Loucy (cell line): Measurements from ENCODE around the gene PLAU.

ENCODE experiments used
- EZH2phosphoT487 ChIP-seq: fragments of 200-600 bp; IDR thresholded peaks from 2 replicates; pipeline ENCODE4 v1.6.1; 2018; ENCODE audit warnings: antibody characterized with exemption, mild to moderate bottlenecking, moderate library complexity, borderline replicate concordance
- TF ChIP-seq, protein P1 (sequence below): fragments of 200-600 bp; sonication (generic); conservative IDR thresholded peaks from 2 replicates; pipeline ENCODE4 v1.5.1; 2014; ENCODE audit warnings: mild to moderate bottlenecking, antibody characterized with exemption, low read length

- TF ChIP-seq, protein P1, sequence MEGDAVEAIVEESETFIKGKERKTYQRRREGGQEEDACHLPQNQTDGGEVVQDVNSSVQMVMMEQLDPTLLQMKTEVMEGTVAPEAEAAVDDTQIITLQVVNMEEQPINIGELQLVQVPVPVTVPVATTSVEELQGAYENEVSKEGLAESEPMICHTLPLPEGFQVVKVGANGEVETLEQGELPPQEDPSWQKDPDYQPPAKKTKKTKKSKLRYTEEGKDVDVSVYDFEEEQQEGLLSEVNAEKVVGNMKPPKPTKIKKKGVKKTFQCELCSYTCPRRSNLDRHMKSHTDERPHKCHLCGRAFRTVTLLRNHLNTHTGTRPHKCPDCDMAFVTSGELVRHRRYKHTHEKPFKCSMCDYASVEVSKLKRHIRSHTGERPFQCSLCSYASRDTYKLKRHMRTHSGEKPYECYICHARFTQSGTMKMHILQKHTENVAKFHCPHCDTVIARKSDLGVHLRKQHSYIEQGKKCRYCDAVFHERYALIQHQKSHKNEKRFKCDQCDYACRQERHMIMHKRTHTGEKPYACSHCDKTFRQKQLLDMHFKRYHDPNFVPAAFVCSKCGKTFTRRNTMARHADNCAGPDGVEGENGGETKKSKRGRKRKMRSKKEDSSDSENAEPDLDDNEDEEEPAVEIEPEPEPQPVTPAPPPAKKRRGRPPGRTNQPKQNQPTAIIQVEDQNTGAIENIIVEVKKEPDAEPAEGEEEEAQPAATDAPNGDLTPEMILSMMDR: no peak
- no peak for TF ChIP-seq EZH2phosphoT487
Observed at GRCh38 chr10:73867871-73868631, 42.9 kb upstream of the PLAU start.
